H9 (cell line): Measurements from ENCODE around the gene ABCA3. TPM values are rescaled to one million over a fixed set of nuclear protein-coding genes. Genes with fewer than 3 reads are reported as not detected.

ENCODE experiments used
- DNase-seq: peaks from one replicate; pipeline ENCODE4 v3.0.0-alpha.2; 2017
- H2AFZ ChIP-seq: one replicate; pipeline ENCODE4 v1.6.1; 2013; ENCODE audit warnings: mild to moderate bottlenecking, low read length, control low read depth, moderate library complexity
- H2AK5ac ChIP-seq: 2 replicates; pipeline ENCODE4 v1.6.1; 2013; ENCODE audit warnings: low read length, control low read depth, mixed read lengths; ENCODE audit not compliant: insufficient read length
- H2BK120ac ChIP-seq: one replicate; pipeline ENCODE4 v1.6.1; 2013; ENCODE audit warnings: low read depth, mild to moderate bottlenecking, low read length, control low read depth, inconsistent platforms; ENCODE audit not compliant: poor library complexity, severe bottlenecking
- H2BK12ac ChIP-seq: 2 replicates; pipeline ENCODE4 v1.6.1; 2013; ENCODE audit warnings: low read length, control low read depth, mixed read lengths, low read depth; ENCODE audit not compliant: insufficient read length
- H2BK15ac ChIP-seq: 2 replicates; pipeline ENCODE4 v1.6.1; 2013; ENCODE audit warnings: low read depth, low read length, control low read depth
- H2BK20ac ChIP-seq: one replicate; pipeline ENCODE4 v1.6.1; 2013; ENCODE audit warnings: low read depth, mild to moderate bottlenecking, low read length, control low read depth, inconsistent platforms; ENCODE audit not compliant: poor library complexity, severe bottlenecking
- H2BK5ac ChIP-seq: 2 replicates; pipeline ENCODE4 v1.6.1; 2013; ENCODE audit warnings: low read length, control low read depth, mixed read lengths; ENCODE audit not compliant: insufficient read length
- H3K14ac ChIP-seq: 2 replicates; pipeline ENCODE4 v1.6.1; 2013; ENCODE audit warnings: low read length, control low read depth; ENCODE audit not compliant: insufficient read depth
- H3K18ac ChIP-seq: 2 replicates; pipeline ENCODE4 v1.6.1; 2013; ENCODE audit warnings: low read depth, mild to moderate bottlenecking, mixed read lengths, low read length, control low read depth; ENCODE audit not compliant: insufficient read length
- H3K23ac ChIP-seq: 2 replicates; pipeline ENCODE4 v1.6.1; 2013; ENCODE audit warnings: low read length, control low read depth, mixed read lengths, low read depth; ENCODE audit not compliant: insufficient read length
- H3K23me2 ChIP-seq: 2 replicates; pipeline ENCODE4 v1.6.1; 2013; ENCODE audit warnings: low read depth, mild to moderate bottlenecking, mixed read lengths, low read length, control low read depth; ENCODE audit not compliant: insufficient read length, poor library complexity, severe bottlenecking
- H3K27ac ChIP-seq: 2 replicates; pipeline ENCODE4 v1.5.1; 2013; ENCODE audit warnings: low read length, control low read depth, mixed read lengths, low read depth; ENCODE audit not compliant: insufficient read length
- H3K27me3 ChIP-seq: 2 replicates; pipeline ENCODE4 v1.6.1; 2013; ENCODE audit warnings: low read length, control low read depth, inconsistent platforms; ENCODE audit not compliant: insufficient read depth
- H3K4ac ChIP-seq: 2 replicates; pipeline ENCODE4 v1.6.1; 2013; ENCODE audit warnings: low read depth, mild to moderate bottlenecking, control low read depth, inconsistent platforms, low read length, moderate library complexity
- H3K4me1 ChIP-seq: 2 replicates; pipeline ENCODE4 v1.6.1; 2013; ENCODE audit warnings: low read length, control low read depth, inconsistent platforms; ENCODE audit not compliant: insufficient read depth
- H3K4me2 ChIP-seq: 2 replicates; pipeline ENCODE4 v1.6.1; 2013; ENCODE audit warnings: low read length, control low read depth, mixed read lengths; ENCODE audit not compliant: insufficient read length, insufficient read depth
- H3K56ac ChIP-seq: 2 replicates; pipeline ENCODE4 v1.6.1; 2013; ENCODE audit warnings: low read depth, mild to moderate bottlenecking, mixed read lengths, low read length, control low read depth; ENCODE audit not compliant: insufficient read length
- H3K79me1 ChIP-seq: 2 replicates; pipeline ENCODE4 v1.6.1; 2013; ENCODE audit warnings: low read depth, mild to moderate bottlenecking, moderate library complexity, low read length, control low read depth, inconsistent platforms; ENCODE audit not compliant: insufficient read depth, poor library complexity, severe bottlenecking
- H3K79me2 ChIP-seq: 2 replicates; pipeline ENCODE4 v1.6.1; 2013; ENCODE audit warnings: low read length, control low read depth, inconsistent platforms; ENCODE audit not compliant: insufficient read depth
- H3K9ac ChIP-seq: 2 replicates; pipeline ENCODE4 v1.6.1; 2013; ENCODE audit warnings: low read length, control low read depth, mixed read lengths; ENCODE audit not compliant: insufficient read length; ENCODE audit errors: extremely low read depth
- H3K9me3 ChIP-seq: one replicate; pipeline ENCODE4 v1.6.1; 2013; ENCODE audit warnings: low read depth, low read length, inconsistent platforms; ENCODE audit not compliant: control insufficient read depth
- H3T11ph ChIP-seq: one replicate; pipeline ENCODE4 v1.6.1; 2013; ENCODE audit warnings: mild to moderate bottlenecking, low read length, control low read depth, inconsistent platforms
- H4K20me1 ChIP-seq: one replicate; pipeline ENCODE4 v1.6.1; 2013; ENCODE audit not compliant: control insufficient read depth, insufficient read length, insufficient read depth
- H4K5ac ChIP-seq: 2 replicates; pipeline ENCODE4 v1.6.1; 2013; ENCODE audit warnings: low read depth, mild to moderate bottlenecking, mixed read lengths, low read length, control low read depth; ENCODE audit not compliant: insufficient read length
- H4K8ac ChIP-seq: replicated peaks from 2 replicates; pipeline ENCODE4 v1.6.1; 2013; ENCODE audit warnings: low read length, control low read depth, mixed read lengths, low read depth; ENCODE audit not compliant: insufficient read length
- H4K91ac ChIP-seq: 2 replicates; pipeline ENCODE4 v1.6.1; 2013; ENCODE audit warnings: low read depth, mild to moderate bottlenecking, moderate library complexity, mixed read lengths, low read length, control low read depth; ENCODE audit not compliant: insufficient read length
- H3K27ac Mint-ChIP-seq, 3 experiments: 2 replicates in 2 of 3; 3 replicates in 1 of 3; pipeline ENCODE4 v1.8.0; 2020 to 2021; ENCODE audit warnings: mixed read lengths in 3 of 3, mild to moderate bottlenecking in 1 of 3, moderate library complexity in 1 of 3
- H3K27me3 Mint-ChIP-seq: 2 replicates; pipeline ENCODE4 v1.8.0; 2021; ENCODE audit warnings: low read depth, mild to moderate bottlenecking, moderate library complexity, mixed read lengths
- H3K36me3 Mint-ChIP-seq, 3 experiments: 2 replicates in 2 of 3; 3 replicates in 1 of 3; pipeline ENCODE4 v1.8.0; 2020 to 2021; ENCODE audit warnings: low read depth in 3 of 3, mixed read lengths in 3 of 3; ENCODE audit not compliant: insufficient read depth in 1 of 3
- H3K4me1 Mint-ChIP-seq, 2 experiments: 2 replicates each; pipeline ENCODE4 v1.8.0; 2020; ENCODE audit warnings: mixed read lengths in 2 of 2
- H3K4me3 Mint-ChIP-seq, 2 experiments: 2 replicates in 1 of 2; 3 replicates in 1 of 2; pipeline ENCODE4 v1.8.0; 2020 to 2021; ENCODE audit warnings: mild to moderate bottlenecking in 2 of 2, mixed read lengths in 2 of 2, moderate library complexity in 1 of 2
- H3K9me3 Mint-ChIP-seq, 2 experiments: 2 replicates in 1 of 2; 3 replicates in 1 of 2; pipeline ENCODE4 v1.8.0; 2020; ENCODE audit warnings: mild to moderate bottlenecking in 2 of 2, mixed read lengths in 2 of 2, moderate library complexity in 1 of 2
- CTCF ChIP-seq: fragments of 200-600 bp; sonication (generic); conservative IDR thresholded peaks from 3 replicates; pipeline ENCODE4 v1.8.0; 2021; ENCODE audit warnings: antibody characterized with exemption, mild to moderate bottlenecking
- WGBS: extraction: QIAGEN DNeasy Blood & Tissue Kit; methylation state at CpG from one replicate; pipeline ENCODE4 v1.1.7; 2013; ENCODE audit warnings: missing lambda C conversion rate, low lambda C conversion rate, mixed read lengths; ENCODE audit not compliant: insufficient read length; ENCODE audit errors: extremely low coverage; 5-methylcytosine and 5-hydroxymethylcytosine counted together
- total RNA-seq: library from RNA; stranded (reverse); gene quantifications from 2 replicates; pipeline ENCODE4 v1.2.1, GENCODE V29; 2021

The ABCA3 gene
- total RNA-seq, 1 experiment from 2014 or later: 8.0 TPM

GRCh38 chr16:2244301-2244700 is 96.2 kb downstream of the ABCA3 start:
- peaks cover 18 to 74% (median 52%) of the 10 kb centered on the region in 3 experiments; a peak in 6 of 7 replicates for H3K36me3 Mint-ChIP-seq
- no peak overlapping the region for H3K9ac ChIP-seq
- no peak overlapping the region for H2BK5ac ChIP-seq
- no peak overlapping the region for H3K56ac ChIP-seq
- H3K27me3 Mint-ChIP-seq: no peaks in the 10 kb centered on the region
- no peak overlapping the region for H2BK20ac ChIP-seq
- H2AK5ac ChIP-seq: no peak overlapping the region
- H3K18ac ChIP-seq: no peak overlapping the region
- no peaks in the 10 kb centered on the region for H3K4me1 Mint-ChIP-seq
- no peak overlapping the region for H3K23ac ChIP-seq
- H3K14ac ChIP-seq: no peak overlapping the region
- TF ChIP-seq CTCF: peak; percentile 50; the same call in 2 of the 3 replicates
- no peaks in the 10 kb centered on the region for H3K79me2 ChIP-seq
- no peaks in the 10 kb centered on the region for H3K9me3 ChIP-seq
- H3K27ac Mint-ChIP-seq: no peak overlapping the region
- no peaks in the 10 kb centered on the region for H3K4me1 ChIP-seq
- H4K5ac ChIP-seq: no peak overlapping the region
- H3K9me3 Mint-ChIP-seq: no peaks in the 10 kb centered on the region; a peak in 1 of 5 replicates
- H3K27me3 ChIP-seq: no peaks in the 10 kb centered on the region
- no peak overlapping the region for H4K8ac ChIP-seq
- H2BK120ac ChIP-seq: no peak overlapping the region
- H3K79me1 ChIP-seq: no peaks in the 10 kb centered on the region
- H3K4ac ChIP-seq: no peak overlapping the region
- H4K20me1 ChIP-seq: no peaks in the 10 kb centered on the region
- H3K4me3 Mint-ChIP-seq: no peak overlapping the region
- no peak overlapping the region for H2BK12ac ChIP-seq
- H3K4me2 ChIP-seq: no peak overlapping the region
- no CpG with 5 or more reads among the region's 17 CpGs for WGBS
- H3K27ac ChIP-seq: no peak overlapping the region
- no peak overlapping the region for H3T11ph ChIP-seq
- H4K91ac ChIP-seq: no peak overlapping the region
- no peaks in the 10 kb centered on the region for H3K23me2 ChIP-seq
- H2BK15ac ChIP-seq: no peak overlapping the region
- DNase-seq: peak; percentile 60
- H2AFZ ChIP-seq: no peak overlapping the region
